SKM-1 treated with dmso at 0.1 percent for 144 hours (cell line): Measurements from ENCODE around the gene FHDC1.

Experiments
- DNase-seq: peaks from one replicate; lab custom pipeline; 2025; ENCODE audit not compliant: unreplicated experiment; lab: John Stamatoyannopoulos, UW

The FHDC1 gene

DNA sequence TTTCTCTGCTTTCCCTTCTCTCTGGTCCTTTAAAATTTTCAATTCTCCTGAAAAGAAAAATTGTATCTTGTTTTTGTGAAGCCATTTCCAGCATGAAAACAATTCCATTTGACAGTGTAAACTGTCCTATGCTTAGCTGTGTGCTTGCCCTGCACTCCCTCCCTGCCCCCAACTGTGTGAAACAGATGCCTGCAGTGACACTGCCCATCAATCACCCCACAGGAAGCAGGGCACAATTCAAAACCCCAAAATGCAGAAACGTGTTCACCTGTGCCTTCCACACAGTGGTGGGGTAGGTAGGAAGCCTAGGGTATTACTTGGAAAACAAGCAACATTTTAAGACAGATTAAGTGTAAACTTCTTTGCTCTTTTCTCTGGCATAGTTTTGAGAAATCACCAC is 6.2 kb upstream of the FHDC1 start:
- no peak for DNase-seq

DNA sequence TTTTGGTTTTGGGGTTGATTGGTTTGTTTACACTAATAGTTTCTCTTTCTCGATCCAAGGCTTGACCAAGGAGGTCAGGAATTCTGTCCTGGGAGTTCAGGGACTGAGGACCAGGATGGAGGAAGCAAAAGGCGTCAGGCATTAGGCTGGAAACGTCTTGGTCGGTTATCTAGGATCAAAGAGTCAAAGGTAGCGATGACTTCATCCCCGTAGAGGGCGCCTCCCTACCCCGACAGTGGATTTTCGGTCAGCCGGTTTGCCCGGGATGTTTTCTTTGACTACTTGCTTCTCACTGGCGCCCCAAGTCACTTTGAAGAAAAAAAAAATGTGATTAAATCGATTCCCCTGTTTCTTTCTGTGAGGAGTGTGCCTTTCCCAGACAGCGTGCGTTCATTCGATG is 980 bp upstream of the FHDC1 start:
- DNase-seq: no peak

DNA sequence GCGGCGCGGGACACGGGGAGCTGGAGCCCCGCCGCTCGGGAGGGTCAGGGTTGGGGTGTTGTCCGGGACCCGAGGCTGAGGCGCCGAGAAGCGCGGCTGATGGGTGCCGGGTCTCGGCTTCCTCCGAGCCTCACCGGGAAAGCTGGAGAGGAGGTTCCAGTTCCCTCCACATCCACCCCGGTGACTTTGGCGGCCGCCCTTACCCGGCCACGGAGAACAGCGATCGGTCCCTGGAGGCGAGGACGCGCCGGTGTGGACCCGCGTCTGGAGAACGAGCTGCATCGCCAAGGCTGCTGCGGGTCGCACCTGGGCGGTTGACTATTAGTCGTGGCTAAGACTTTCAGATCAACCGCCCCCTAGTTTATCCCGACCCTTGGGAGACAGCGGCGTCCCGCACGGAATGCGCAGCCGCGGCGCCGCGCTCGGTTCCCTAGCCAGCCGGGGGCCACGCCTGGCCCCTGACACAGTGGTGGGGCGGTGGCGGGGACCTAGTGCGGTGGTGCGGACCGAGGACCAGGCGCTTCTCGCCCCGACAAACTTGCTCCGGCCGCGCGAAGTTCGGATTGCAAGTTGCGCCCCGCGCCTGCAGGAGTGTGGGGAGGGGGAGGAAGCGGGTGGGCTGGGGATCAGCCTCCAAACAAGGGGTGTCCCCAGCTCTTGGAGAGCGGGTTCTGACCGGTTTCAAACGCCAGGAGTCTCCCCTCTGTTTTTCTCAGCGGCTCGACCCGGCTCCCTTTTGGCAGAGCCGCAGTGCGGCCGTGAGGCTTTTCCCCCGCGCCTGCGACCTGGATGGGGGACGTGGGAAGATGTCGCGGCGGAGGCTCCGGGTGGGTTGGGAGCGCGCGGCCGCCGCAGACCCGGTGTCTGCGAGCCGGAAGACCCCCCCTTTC is 568 bp downstream of the FHDC1 start:
- no peak for DNase-seq

- DNase-seq: no peak
Measured at GRCh38 chr4:152937336-152938236, 1.5 kb downstream of the FHDC1 start.

GRCh38 chr4:152938237-152938947 is 2.3 kb downstream of the FHDC1 start:
- DNase-seq: no peak

- DNase-seq: no peak
Measured at GRCh38 chr4:152939621-152940020, 3.5 kb downstream of the FHDC1 start.

GRCh38 chr4:152940461-152940860 is 4.3 kb downstream of the FHDC1 start:
- DNase-seq: no peak

GRCh38 chr4:152941411-152941810 is 5.3 kb downstream of the FHDC1 start:
- no peak for DNase-seq

DNA sequence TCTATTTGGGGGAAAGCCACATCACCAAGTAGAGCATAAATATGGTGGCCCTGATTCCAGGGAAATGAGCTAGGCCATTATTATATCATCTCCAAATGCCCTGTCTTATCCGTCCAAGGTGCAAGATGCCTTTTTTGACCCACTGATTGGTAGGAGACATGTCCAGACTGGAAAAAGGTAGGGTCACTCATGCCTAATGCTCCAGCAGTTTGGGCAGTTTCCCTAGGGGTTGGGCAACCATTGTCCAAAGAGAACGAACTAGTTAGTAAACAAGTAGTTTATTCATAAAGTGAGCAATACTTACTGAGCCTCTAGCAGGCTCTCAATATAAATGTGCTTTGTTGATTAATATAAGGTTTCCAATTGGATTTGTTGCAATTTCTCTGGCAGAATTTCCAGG is 6.2 kb downstream of the FHDC1 start:
- no peak for DNase-seq

GRCh38 chr4:152943672-152944071 is 7.5 kb downstream of the FHDC1 start:
- no peak for DNase-seq

DNA sequence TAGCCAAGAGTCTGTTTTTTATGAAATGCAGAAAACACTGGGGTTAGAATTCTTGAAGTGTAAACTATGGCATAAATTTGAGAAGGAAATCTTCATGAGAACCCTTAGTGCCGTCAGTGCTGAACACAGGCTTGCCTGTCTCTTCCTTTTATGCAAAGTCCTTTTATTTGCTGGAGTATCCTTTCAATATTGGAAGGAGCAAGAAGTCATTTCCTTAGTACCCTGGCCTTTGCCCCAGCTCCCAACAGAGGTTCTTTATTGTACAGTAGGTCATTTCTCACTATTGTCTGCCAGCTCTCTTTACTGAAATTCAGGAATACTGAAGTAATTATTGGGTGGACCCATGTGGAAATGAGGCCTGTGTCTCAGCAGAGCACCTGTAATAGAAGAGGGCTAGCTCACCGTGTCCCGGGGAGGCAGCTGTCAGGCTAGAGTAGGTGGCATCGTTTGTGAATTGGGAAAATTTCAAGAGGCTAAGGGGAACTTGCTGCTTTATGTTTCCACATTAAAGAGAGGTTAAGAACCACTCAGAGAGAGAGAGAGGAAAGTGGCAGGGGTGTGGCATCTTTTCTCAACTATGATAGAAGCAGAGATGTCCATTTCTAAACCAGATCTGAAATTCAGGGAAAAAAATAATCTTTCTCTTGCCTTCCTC is 8.7 kb downstream of the FHDC1 start:
- DNase-seq: no peak

GRCh38 chr4:152945639-152946038 is 9.5 kb downstream of the FHDC1 start:
- DNase-seq: no peak

GRCh38 chr4:152946446-152946845 is 10.3 kb downstream of the FHDC1 start:
- no peak for DNase-seq

DNA sequence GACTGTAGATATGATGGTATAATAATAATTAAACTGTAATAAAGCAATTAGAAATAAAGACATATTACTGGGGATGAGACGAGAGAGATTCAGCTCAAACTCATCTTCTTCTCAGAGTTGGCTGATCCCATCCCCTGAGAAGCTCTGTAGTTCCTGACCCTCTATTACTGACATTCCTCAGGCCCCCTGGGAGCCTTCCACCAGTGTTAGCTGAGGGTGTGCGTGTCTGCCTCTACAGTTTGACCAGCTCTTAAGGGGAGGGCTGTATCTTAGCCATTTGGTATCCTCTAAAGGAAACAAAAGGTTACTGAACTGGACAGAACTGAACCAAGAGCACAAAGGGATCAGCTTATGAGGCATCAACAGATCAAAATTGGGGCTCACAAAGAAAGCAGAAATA is 11.2 kb downstream of the FHDC1 start:
- DNase-seq: no peak

- no peak for DNase-seq
Measured at GRCh38 chr4:152949930-152950329, 13.8 kb downstream of the FHDC1 start.

DNA sequence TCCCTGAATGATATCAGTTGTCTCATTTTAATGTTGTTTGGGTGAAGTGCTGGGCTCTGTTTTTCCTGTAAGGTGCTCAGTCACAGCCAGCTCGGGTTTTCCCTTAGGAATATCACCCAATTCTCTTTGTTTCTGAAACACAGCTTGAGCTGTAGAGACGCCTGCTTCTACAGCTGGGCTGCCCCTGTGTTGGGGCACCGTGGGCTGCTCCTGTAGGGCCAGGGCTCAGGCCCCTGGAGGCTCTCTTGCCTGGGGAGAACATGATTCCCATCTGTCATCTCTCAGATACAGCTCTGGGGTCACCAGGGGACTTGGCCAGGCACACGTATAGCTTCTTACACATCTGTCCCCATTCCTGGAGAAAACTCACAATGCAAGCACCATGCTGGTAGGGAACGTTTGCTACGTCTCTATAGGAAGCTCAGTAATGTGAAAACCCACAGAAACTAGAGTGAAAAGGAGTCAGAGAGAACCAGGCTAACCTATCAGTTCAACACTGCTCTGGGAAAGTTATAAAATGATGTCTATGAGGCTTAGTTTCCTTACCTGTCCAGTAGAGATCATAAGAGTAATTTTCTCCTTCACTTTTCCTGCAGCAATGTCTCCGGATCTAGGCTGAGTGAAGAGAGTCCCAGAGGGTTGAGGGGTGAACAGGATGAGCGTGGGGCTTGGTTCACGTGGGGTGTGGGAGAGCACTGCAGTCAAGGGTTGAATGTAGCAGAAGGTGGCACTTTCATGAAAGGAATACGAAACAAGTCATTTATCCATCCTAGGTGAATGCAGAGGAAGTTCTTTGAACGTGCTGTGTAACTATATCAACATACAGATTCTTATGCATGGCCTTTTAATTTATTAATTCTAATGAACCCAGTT is 14.5 kb downstream of the FHDC1 start:
- DNase-seq: no peak

DNA sequence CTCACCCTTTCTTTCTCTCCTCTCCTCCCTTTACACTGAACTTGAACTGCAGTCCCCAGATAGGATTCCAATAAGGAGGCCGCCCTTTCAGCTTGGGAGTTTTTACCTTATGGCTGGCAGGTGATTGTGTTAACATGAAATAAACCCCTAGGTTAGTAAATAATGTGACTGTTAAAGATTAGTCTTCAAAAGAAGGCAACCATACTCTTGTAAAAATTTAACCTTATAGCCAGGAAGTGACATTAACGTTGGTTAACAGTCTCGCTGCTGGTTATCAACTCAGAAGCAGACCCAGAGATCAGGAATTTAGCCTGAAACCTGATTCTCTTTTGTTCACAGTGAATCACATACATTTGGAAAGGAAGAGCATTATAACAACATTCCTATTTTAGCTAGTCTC is 15.2 kb downstream of the FHDC1 start:
- no peak for DNase-seq

DNA sequence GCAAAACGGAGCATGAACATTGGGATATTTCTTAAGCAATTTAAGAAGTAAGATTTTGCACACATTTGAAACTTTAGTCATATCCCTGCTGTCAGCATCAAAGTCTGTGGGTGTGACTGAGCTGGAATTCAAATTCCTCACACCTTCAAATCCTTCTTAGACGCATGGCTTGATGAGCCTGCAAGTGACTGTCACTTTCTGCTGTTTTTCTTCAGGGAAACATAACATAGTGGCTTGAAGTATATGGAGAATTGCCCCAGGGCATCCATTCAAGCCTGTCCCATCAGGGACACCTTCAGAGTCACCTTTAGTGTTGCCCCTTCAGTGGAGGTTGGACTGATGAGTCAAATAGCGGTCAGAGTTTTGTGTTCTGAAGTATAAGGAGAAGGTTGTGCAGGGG is 17.4 kb downstream of the FHDC1 start:
- DNase-seq: no peak

DNA sequence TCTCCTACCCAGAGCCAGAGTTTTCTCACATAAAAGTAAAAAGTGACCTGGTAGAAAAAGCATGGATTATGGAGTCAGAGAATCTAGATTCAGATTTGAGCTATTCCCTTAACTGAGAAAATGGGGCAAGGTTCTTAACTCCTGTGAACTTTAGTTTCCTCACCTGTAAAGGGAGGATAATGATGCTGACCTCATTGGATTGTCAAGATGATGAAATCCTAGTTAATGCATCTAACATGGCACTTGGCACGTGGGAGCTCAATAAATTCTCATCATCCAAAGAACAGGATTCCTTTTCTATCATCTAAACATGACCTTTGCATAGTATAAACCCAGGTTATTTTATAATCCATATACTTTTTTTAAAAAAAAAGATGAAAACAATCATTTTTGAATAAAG is 18.6 kb downstream of the FHDC1 start:
- no peak for DNase-seq

DNA sequence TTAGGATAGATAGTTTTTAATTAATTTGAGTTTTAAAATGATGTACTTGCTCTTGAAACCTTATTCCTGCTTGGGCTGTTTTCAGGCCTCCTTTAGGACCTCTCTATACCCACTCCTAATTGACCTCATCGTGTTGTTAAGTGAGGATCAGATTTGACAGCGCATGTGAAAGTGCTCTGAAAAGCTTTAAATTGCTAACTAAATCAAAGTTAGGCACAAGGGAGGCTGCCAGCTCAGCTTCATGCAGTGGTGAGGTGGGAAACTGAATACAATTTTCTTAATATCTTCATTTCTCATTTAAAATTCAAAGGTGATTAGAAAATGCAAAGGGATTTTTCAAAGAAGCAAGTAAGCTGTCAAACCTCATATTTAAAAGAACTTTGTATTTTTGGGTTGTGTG is 20.0 kb downstream of the FHDC1 start:
- no peak for DNase-seq
